Activated CD8-positive, alpha-beta T cell treated with anti-CD3 and anti-CD28 coated beads for 36 hours (primary cell): ENCODE results near the gene TIMELESS. TPM values are rescaled to one million over a fixed set of nuclear protein-coding genes. Genes with fewer than 3 reads are reported as not detected.

Experiments used
- ATAC-seq: fragments of 200-7000 bp; cut with Tn5 transposase; one replicate; pipeline ENCODE4 v1.10.0; 2021; ENCODE audit warnings: mild to moderate bottlenecking, moderate library complexity
- CTCF ChIA-PET: fragments of 350-600 bp; sonication (Branson Sonifier 250); formaldehyde crosslinking; loops from one replicate; lab custom pipeline; 2021; ENCODE audit warnings: antibody characterized with exemption; lab: Charles Lee
- POLR2A ChIA-PET: fragments of 350-600 bp; sonication (Branson Sonifier 250); formaldehyde crosslinking; loops from one replicate; lab custom pipeline; 2021; ENCODE audit warnings: antibody characterized with exemption; lab: Charles Lee
- DNase-seq: peaks from one replicate; pipeline ENCODE4 v3.0.0-alpha.2; 2020
- H3K27ac Mint-ChIP-seq: one replicate; pipeline ENCODE4 v1.8.0; 2021; ENCODE audit warnings: mild to moderate bottlenecking, mixed read lengths
- H3K27me3 Mint-ChIP-seq: one replicate; pipeline ENCODE4 v1.8.0; 2021; ENCODE audit warnings: mixed read lengths
- H3K36me3 Mint-ChIP-seq: one replicate; pipeline ENCODE4 v1.8.0; 2021; ENCODE audit warnings: low read depth, mixed read lengths
- H3K4me1 Mint-ChIP-seq: one replicate; pipeline ENCODE4 v1.8.0; 2021; ENCODE audit warnings: low read depth, mixed read lengths
- H3K4me3 Mint-ChIP-seq: one replicate; pipeline ENCODE4 v1.8.0; 2021; ENCODE audit warnings: mild to moderate bottlenecking, moderate library complexity, mixed read lengths
- H3K9me3 Mint-ChIP-seq: one replicate; pipeline ENCODE4 v1.8.0; 2021; ENCODE audit warnings: mixed read lengths
- intact Hi-C: fragments of 100-400 bp; cut with micrococcal nuclease; formaldehyde crosslinking; loops from one replicate; pipeline ENCODE4 v1.10.0; 2022
- total RNA-seq, 2 experiments: library from RNA; stranded (reverse); gene quantifications; one replicate each; pipeline ENCODE4 v1.2.3, GENCODE V29; 2021
- TF ChIP-seq, protein P1 (sequence below): fragments of 200-600 bp; IDR thresholded peaks from one replicate; pipeline ENCODE4 v1.8.0; 2022; ENCODE audit warnings: antibody characterized with exemption, mild to moderate bottlenecking

The TIMELESS gene
- total RNA-seq, 2 experiments from 2014 or later = 48.7 to 49.2 TPM

DNA sequence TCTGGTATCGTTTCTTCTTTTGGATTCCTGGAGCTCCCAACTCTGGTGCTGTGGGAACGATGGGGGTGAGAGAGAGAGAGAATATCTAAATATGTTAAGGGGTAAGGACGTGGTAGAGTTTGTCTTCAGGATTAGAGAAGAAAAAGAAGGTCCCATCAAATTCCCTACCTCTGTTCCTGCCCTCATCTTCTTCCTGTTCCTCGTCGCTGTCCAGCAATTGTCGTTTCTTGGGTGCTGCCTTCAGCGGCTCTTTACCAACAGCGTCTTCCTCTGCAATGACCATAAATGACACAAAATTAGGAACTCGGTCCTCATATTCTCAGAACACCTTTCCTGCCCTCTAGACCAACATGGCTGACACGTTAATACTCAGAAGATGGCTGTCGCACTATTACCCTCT lies 31.5 kb downstream of the TIMELESS start:
- ATAC-seq = no peak
- no peak overlapping the region for H3K4me3 Mint-ChIP-seq
- H3K27me3 Mint-ChIP-seq = no peaks in the 10 kb centered on the region
- TF ChIP-seq, protein P1, sequence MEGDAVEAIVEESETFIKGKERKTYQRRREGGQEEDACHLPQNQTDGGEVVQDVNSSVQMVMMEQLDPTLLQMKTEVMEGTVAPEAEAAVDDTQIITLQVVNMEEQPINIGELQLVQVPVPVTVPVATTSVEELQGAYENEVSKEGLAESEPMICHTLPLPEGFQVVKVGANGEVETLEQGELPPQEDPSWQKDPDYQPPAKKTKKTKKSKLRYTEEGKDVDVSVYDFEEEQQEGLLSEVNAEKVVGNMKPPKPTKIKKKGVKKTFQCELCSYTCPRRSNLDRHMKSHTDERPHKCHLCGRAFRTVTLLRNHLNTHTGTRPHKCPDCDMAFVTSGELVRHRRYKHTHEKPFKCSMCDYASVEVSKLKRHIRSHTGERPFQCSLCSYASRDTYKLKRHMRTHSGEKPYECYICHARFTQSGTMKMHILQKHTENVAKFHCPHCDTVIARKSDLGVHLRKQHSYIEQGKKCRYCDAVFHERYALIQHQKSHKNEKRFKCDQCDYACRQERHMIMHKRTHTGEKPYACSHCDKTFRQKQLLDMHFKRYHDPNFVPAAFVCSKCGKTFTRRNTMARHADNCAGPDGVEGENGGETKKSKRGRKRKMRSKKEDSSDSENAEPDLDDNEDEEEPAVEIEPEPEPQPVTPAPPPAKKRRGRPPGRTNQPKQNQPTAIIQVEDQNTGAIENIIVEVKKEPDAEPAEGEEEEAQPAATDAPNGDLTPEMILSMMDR = no peak
- peaks cover 32% of the 10 kb centered on the region for H3K36me3 Mint-ChIP-seq
- H3K27ac Mint-ChIP-seq = no peak overlapping the region
- POLR2A ChIA-PET = interaction anchor here (1.1 kb wide), 1 partner anchor 79 kb away, joined by 3 read pairs; the partner anchor contains the start of gene IL23A
- H3K9me3 Mint-ChIP-seq = no peaks in the 10 kb centered on the region
- intact Hi-C loops = no loop called here
- CTCF ChIA-PET = interaction anchor here (1.6 kb wide), 1 partner anchor 11 kb away, joined by 3 read pairs; no protein-coding TSS in a partner anchor
- H3K4me1 Mint-ChIP-seq = no peaks in the 10 kb centered on the region
- DNase-seq = no peak

- H3K27me3 Mint-ChIP-seq = no peaks in the 10 kb centered on the region
- no peak overlapping the region for H3K4me3 Mint-ChIP-seq
- H3K27ac Mint-ChIP-seq = no peak overlapping the region
- peaks cover 14% of the 10 kb centered on the region for H3K36me3 Mint-ChIP-seq
- no peak for DNase-seq
- no peaks in the 10 kb centered on the region for H3K9me3 Mint-ChIP-seq
- intact Hi-C loops = no loop called here
- no peak for ATAC-seq
- ChIA-PET POLR2A (no interaction called here), CTCF (no interaction called here)
- no peaks in the 10 kb centered on the region for H3K4me1 Mint-ChIP-seq
- TF ChIP-seq, protein P1 = no peak
Measured at GRCh38 chr12:56414401-56414800, 34.8 kb downstream of the TIMELESS start.

DNA sequence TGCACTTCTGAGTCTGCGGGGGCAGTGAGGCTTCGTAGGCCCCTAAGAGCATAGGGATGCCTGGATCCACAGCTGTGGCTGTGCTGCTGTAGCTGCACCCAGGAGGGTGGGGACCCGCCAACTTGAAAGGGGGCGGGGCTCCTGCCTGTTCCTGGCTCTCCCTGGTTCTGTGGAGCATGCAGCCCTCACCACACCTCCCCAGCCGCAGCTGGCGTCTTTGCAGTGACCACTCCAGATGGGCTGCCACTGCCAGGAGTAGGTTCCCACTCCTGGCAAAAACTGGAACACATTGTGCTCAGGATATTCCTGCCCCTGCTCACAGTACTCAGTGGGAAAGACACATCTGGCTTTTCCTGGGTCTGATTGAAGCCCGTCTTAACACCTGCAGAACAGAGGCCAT lies 35.8 kb downstream of the TIMELESS start:
- ChIA-PET CTCF (no interaction called here), POLR2A (no interaction called here)
- ATAC-seq (no peak), DNase-seq (no peak)
- intact Hi-C loops = no loop called here
- Mint-ChIP-seq H3K36me3 (peaks cover 7% of the 10 kb centered on the region), H3K27ac (no peak overlapping the region), H3K4me3 (no peak overlapping the region), H3K4me1 (no peaks in the 10 kb centered on the region), H3K9me3 (no peaks in the 10 kb centered on the region), H3K27me3 (no peaks in the 10 kb centered on the region)
- TF ChIP-seq, protein P1 = no peak

GRCh38 chr12:56411781-56412639 lies 37.2 kb downstream of the TIMELESS start:
- Mint-ChIP-seq H3K36me3 (peaks cover 2% of the 10 kb centered on the region), H3K9me3 (no peaks in the 10 kb centered on the region), H3K4me1 (no peaks in the 10 kb centered on the region), H3K27ac (no peak overlapping the region), H3K27me3 (no peaks in the 10 kb centered on the region), H3K4me3 (no peak overlapping the region)
- DNase-seq = no peak
- ChIA-PET POLR2A (interaction anchor here (1.0 to 1.1 kb wide), 2 partner anchors 24 to 58 kb away, joined by 3 read pairs; no protein-coding TSS in a partner anchor), CTCF (interaction anchor here (1.2 kb wide), 1 partner anchor 154 kb away, joined by 3 read pairs; the partner anchor contains the start of gene ANKRD52)
- no peak for ATAC-seq
- intact Hi-C loops = no loop called here
- TF ChIP-seq, protein P1 = no peak

DNA sequence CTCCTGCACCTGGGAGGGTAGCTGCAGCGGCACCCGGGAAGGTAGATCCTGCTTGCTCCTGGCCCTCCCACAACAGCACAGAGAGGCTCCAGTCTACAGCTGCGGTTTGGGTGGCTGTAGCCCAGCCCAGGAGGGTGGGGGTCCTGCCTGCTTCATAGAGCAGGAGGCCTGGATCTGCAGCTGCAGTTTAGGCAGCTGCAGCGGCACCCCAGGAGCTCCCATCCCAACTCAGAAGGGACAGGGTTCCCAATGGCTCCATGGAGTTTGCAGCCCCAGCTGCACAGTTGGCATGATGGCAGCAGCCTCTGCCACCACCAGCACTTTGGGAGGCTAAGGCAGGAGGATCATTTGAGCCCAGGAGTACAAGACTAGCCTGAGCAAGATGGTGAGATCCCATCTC lies 38.5 kb downstream of the TIMELESS start:
- Mint-ChIP-seq H3K27ac (no peak overlapping the region), H3K4me3 (no peak overlapping the region), H3K36me3 (peaks cover 2% of the 10 kb centered on the region), H3K27me3 (no peaks in the 10 kb centered on the region), H3K9me3 (no peaks in the 10 kb centered on the region), H3K4me1 (no peaks in the 10 kb centered on the region)
- CTCF ChIA-PET = no interaction called here
- TF ChIP-seq, protein P1 = no peak
- ATAC-seq = no peak
- POLR2A ChIA-PET = interaction anchor here (0.7 to 1.1 kb wide), 3 partner anchors 15 to 80 kb away, joined by 3 read pairs; no protein-coding TSS in a partner anchor
- DNase-seq = no peak
- intact Hi-C loops = no loop called here
